Stimulated activated CD4-positive, alpha-beta T cell treated with anti-CD3 and anti-CD28 coated beads, Interleukin-2, amount 100 ng/mL, for 24 hours (primary cell): ENCODE measurements around the gene WDR17.
A peak's percentile ranks its signal among the peaks of the same experiment; 100 is the strongest.
"Not testable (repeated sequence)": the region's sequence is repeated elsewhere in the genome, so short reads cannot be mapped to it uniquely, and the experiment has no call there.

Experiments
- DNase-seq, 2 donors: peaks; one replicate each; pipeline ENCODE4 v3.0.0-alpha.2; 2020

The WDR17 gene

GRCh38 chr4:176193938-176194337 lies 128.3 kb downstream of the WDR17 start:
- DNase-seq, result peak; percentile 47 to 48

- DNase-seq, result peak; percentile 94 to 95
These were observed 129.7 kb downstream of the WDR17 start, which contains the start of gene SPATA4 for GRCh38 chr4:176195184-176195978. Gene SPATA4, minus strand, starts transcription at chr4:176195585. Its CDS starts 23 bp downstream, at chr4:176195562.

DNA sequence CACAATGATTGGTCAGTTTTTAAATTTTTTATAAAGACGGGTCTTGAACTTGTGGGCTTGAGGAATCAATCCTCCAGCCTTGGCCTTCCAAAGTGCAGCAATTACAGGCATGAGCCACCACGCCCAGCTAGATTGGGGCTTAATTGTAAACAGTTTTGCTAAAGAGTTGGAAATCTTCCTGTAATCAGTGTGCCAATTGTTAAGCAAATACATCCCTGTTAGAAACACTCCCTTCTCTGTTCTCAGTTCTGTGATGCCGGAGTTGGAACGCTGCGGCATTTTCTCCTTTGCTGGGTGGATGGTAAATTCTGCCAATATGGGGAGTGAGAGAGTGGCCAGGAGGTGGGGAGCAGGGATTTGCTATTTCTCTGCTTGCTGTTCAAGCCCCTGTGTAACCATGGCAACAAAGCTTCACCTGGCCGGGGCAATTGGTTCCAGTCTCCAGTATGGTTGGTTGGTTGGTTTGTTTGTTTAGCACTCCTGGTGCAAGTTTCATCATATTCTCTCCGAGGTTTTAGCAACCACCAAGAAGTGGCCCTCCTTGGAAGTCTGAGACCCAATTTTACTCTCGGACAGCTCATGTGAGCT lies 132.8 kb downstream of the WDR17 start:
- no peak for DNase-seq

- DNase-seq, result no peak
These were observed 139.7 kb downstream of the WDR17 start for GRCh38 chr4:176205299-176205698.

GRCh38 chr4:176207839-176208238 lies 142.2 kb downstream of the WDR17 start:
- DNase-seq, result no peak

- no peak for DNase-seq
These were observed 143.9 kb downstream of the WDR17 start for GRCh38 chr4:176209535-176209934.

- DNase-seq, result no peak
These were observed 144.5 kb downstream of the WDR17 start for GRCh38 chr4:176210101-176210500.

DNA sequence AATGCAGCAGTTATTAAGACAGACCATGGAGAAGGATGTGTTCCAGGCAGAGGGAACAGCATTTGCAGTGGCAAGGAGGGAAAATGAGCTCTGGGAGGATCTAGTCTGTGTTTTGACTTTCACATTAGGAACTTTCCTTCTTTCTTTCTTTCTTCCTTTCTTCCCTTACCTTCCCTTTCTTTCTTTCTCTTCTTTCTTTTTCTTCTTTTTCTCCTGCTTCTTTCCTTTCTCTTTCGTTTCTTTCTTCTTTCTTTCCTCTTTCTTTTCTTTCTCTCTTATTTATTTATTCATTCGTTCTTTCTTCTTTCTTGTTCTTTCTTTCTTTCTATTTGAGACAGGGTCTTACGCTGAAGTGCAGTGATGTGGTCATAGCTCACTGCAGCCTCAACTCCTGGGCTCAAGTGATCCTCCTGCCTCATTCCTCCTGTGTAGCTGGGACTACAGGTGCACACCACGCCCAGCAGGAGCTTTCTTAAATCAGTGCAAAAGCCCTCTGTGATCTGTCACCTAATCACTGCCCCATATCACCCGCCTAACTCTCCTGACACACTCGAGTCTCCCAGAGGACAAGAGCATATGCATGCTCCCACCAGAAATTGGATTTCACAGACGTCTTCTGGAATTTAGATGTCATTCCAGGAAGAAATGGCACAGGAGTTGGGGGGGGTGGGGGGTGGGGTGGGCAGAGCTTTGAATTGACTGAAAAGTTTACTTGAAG lies 145.1 kb downstream of the WDR17 start:
- no peak for DNase-seq

GRCh38 chr4:176212351-176212750 lies 146.7 kb downstream of the WDR17 start:
- not testable (repeated sequence) for DNase-seq

GRCh38 chr4:176217510-176217909 lies 151.9 kb downstream of the WDR17 start:
- DNase-seq, result no peak

DNA sequence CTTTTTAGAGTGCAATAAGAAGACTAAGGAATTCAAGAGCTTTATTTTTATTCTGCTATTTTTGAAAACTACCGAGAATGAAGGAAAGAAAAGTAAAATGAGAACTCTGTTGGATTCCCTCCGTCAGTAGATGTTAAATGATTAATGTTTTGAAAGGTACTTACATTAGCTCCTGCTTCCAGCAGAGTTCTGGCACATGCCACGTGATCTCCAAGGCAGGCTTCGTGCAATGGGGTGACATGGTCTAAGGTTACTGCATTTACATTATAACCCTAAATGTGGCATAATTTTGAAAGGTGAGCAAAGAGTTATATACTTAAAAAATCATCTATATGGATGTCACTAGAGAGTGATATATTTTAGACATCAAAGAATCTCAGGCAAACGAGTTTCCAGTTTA lies 156.5 kb downstream of the WDR17 start:
- no peak for DNase-seq

GRCh38 chr4:176223561-176223960 lies 157.9 kb downstream of the WDR17 start:
- DNase-seq, result no peak

DNA sequence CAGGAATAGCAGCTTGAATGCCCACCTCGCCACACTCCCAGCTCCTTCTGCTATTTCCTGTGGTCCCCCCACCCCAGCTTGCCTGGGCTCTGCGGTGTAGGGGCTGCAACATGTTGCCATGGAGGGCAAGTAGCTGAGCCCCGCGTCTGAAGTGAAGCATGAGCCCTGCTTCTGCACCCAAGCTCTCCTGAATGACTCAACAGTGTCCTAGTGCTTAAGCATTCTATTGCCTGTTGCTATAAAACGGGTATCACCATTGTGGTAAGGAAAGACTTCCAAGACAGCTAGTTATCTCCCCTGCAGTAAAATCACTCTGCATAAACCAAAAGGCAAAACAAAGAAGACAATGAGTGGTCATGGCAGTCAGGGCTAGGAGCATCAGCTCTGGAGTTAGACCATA lies 161.1 kb downstream of the WDR17 start:
- DNase-seq, result no peak

GRCh38 chr4:176229645-176230044 lies 164.0 kb downstream of the WDR17 start:
- DNase-seq, result no peak
